Ascending aorta (tissue), 2 donors: ENCODE data around the gene EMP1. TPM values are rescaled to one million over a fixed set of nuclear protein-coding genes. Genes with fewer than 3 reads are reported as not detected.
"Not testable (repeated sequence)": the region's sequence is repeated elsewhere in the genome, so short reads cannot be mapped to it uniquely, and the experiment has no call there.

ENCODE experiments used
- DNase-seq, 2 donors: peaks; one replicate each; pipeline ENCODE4 v3.0.0-alpha.2; 2019; ENCODE audit warnings: low spot score in 2 of 2
- H3K27ac ChIP-seq, 2 donors: fragments of 200-600 bp; sonication (generic); one replicate each; pipeline ENCODE4 v1.5.1; 2016 to 2017; ENCODE audit warnings: mild to moderate bottlenecking in 1 of 2
- H3K27me3 ChIP-seq: fragments of 200-600 bp; sonication (generic); one replicate; pipeline ENCODE4 v1.5.1; 2017
- H3K36me3 ChIP-seq, 2 donors: fragments of 200-600 bp; sonication (generic); one replicate each; pipeline ENCODE4 v1.5.1; 2016
- H3K4me1 ChIP-seq, 2 donors: fragments of 200-600 bp; sonication (generic); one replicate each; pipeline ENCODE4 v1.5.1; 2016 to 2017; ENCODE audit warnings: mild to moderate bottlenecking in 1 of 2
- H3K4me3 ChIP-seq, 2 donors: fragments of 200-600 bp; sonication (generic); one replicate each; pipeline ENCODE4 v1.5.1; 2016 to 2017; ENCODE audit warnings: mild to moderate bottlenecking in 1 of 2
- H3K9me3 ChIP-seq, 2 donors: fragments of 200-600 bp; sonication (generic); one replicate each; pipeline ENCODE4 v1.5.1; 2016
- intact Hi-C: fragments of 100-400 bp; cut with DNase I; formaldehyde crosslinking; loops from one replicate; pipeline ENCODE4 v1.15.1; 2023
- total RNA-seq: library from RNA; depleted of rRNA; stranded (reverse); fragments of >200 nt; gene quantifications from one replicate; pipeline ENCODE4 v1.1.0, GENCODE V29; 2016
- TF ChIP-seq, protein P1 (sequence below), 3 experiments: fragments of 200-600 bp in 2 of 3; fragments of 450-650 bp in 1 of 3; sonication (generic) in 2 of 3; IDR thresholded peaks; one replicate each; pipeline ENCODE4 v1.5.1; 2016 to 2019; ENCODE audit warnings: antibody characterized with exemption in 3 of 3, mild to moderate bottlenecking in 1 of 3, moderate library complexity in 1 of 3

The EMP1 gene
- total RNA-seq, 1 donor from 2014 or later = 588 TPM

DNA sequence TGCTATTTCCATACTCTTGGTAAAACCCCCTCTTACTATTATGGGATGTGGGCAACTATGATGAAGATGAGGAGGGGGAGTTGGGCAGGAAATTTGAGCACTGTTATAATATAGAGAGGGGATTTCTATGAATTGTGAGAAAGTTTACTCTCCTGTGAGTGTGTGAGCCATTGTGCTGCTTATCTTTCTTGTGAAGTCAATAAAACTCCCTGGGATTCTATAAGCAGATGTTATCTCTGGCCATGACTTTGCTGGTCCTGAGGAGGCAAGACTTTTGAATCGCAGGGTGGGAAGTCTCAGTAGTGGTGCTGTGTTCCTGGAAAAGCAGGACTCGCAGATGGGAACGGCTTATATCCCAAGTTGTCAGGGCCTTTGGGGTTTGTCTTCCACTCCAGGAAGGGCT, 62.2 kb downstream of the EMP1 start:
- Histone ChIP-seq H3K4me1 (no peaks in the 10 kb centered on the region), H3K4me3 (no peak overlapping the region), H3K36me3 (no peaks in the 10 kb centered on the region), H3K9me3 (no peaks in the 10 kb centered on the region), H3K27me3 (no peaks in the 10 kb centered on the region), H3K27ac (no peak overlapping the region)
- TF ChIP-seq, protein P1, sequence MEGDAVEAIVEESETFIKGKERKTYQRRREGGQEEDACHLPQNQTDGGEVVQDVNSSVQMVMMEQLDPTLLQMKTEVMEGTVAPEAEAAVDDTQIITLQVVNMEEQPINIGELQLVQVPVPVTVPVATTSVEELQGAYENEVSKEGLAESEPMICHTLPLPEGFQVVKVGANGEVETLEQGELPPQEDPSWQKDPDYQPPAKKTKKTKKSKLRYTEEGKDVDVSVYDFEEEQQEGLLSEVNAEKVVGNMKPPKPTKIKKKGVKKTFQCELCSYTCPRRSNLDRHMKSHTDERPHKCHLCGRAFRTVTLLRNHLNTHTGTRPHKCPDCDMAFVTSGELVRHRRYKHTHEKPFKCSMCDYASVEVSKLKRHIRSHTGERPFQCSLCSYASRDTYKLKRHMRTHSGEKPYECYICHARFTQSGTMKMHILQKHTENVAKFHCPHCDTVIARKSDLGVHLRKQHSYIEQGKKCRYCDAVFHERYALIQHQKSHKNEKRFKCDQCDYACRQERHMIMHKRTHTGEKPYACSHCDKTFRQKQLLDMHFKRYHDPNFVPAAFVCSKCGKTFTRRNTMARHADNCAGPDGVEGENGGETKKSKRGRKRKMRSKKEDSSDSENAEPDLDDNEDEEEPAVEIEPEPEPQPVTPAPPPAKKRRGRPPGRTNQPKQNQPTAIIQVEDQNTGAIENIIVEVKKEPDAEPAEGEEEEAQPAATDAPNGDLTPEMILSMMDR (IDR thresholded peaks at IDR 0.05) = no peak
- no peak for DNase-seq
- intact Hi-C loops = no loop called here

DNA sequence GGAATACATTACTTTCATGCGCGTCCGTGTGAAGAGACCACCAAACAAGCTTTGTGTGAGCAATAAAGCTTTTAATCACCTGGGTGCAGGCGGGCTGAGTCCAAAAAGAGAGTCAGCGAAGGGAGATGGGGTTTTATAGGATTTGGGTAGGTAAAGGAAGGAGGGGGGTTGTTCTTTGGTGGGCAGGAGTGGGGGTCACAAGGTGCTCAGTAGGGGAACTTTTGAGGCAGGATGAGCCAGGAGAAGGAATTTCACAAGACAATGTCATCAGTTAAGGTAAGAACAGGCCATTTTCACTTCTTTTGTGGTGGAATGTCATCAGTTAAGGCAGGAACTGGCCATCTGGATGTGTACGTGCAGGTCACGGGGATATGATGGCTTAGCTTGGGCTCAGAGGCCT, 63.1 kb downstream of the EMP1 start:
- intact Hi-C loops, H3K27ac ChIP-seq: not testable (repeated sequence)

DNA sequence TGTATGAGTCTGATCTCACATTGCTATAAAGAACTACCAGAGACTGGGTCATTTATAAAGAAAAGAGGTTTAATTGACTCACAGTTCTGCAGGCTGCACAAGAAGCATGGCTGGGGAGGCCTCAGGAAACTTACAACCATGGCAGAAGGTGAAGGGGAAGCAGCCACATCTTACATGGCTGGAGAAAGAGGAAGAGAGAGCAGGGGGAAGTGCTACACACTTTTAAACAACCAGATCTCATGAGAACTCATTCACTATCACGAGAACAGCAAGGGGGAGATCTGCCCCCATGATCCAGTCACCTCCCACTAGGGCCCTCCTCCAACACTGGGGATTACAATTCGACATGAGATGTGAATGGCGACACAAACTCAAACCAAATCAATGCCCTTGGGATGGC, 71.3 kb downstream of the EMP1 start:
- H3K27ac ChIP-seq, DNase-seq, H3K9me3 ChIP-seq, H3K4me1 ChIP-seq, intact Hi-C loops, H3K27me3 ChIP-seq, H3K4me3 ChIP-seq, H3K36me3 ChIP-seq: not testable (repeated sequence)

More for the DNA sequence above, 63.1 kb downstream of the EMP1 start:
- not testable (repeated sequence) for H3K9me3 ChIP-seq, H3K4me3 ChIP-seq, H3K4me1 ChIP-seq, DNase-seq, H3K27me3 ChIP-seq, H3K36me3 ChIP-seq

DNA sequence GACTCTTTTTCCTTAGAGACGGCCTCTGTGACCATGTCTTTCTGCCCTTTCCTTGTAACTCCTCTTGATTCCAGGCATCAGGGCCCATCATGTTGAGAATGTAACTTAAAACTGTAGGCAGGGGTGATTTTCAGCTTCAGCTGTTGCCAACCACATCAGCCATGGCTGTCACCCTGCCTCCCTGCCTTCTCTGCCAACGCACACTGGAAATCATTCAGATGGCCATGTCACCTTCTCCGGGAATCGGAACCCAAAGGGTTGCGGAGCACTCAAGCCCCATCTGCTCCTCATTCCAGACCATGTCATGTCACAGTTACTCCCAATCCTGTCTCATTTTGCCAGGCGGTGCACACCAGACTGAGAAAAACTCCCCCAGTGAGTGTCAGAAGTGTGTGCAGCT, 72.1 kb downstream of the EMP1 start:
- H3K27me3 ChIP-seq = no peaks in the 10 kb centered on the region
- no peak overlapping the region for H3K4me3 ChIP-seq
- H3K27ac ChIP-seq = no peak overlapping the region
- no peak for DNase-seq
- no peaks in the 10 kb centered on the region for H3K36me3 ChIP-seq
- TF ChIP-seq, protein P1 (IDR thresholded peaks at IDR 0.05) = no peak
- H3K9me3 ChIP-seq = no peaks in the 10 kb centered on the region
- intact Hi-C loops = no loop called here
- H3K4me1 ChIP-seq = no peaks in the 10 kb centered on the region

Other genes with a start within 250 kb of the EMP1 start
- gene GPRC5D, start 244.6 kb upstream of the EMP1 start, total RNA-seq = not detected
- gene HEBP1, start 196.5 kb upstream of the EMP1 start, total RNA-seq = 56.6 TPM
- gene FAM234B, start 152.3 kb upstream of the EMP1 start, total RNA-seq = 6.7 TPM
- not detected for gene GSG1, start 93.1 kb upstream of the EMP1 start, total RNA-seq